HG02763 (cell line): ENCODE data around the gene TSEN15.

Experiments used
- ATAC-seq: cut with Tn5 transposase; IDR thresholded peaks from one replicate; pipeline ENCODE4 v1.9.1; 2021; ENCODE audit warnings: mild to moderate bottlenecking, moderate library complexity; ENCODE audit not compliant: unreplicated experiment

The TSEN15 gene

DNA sequence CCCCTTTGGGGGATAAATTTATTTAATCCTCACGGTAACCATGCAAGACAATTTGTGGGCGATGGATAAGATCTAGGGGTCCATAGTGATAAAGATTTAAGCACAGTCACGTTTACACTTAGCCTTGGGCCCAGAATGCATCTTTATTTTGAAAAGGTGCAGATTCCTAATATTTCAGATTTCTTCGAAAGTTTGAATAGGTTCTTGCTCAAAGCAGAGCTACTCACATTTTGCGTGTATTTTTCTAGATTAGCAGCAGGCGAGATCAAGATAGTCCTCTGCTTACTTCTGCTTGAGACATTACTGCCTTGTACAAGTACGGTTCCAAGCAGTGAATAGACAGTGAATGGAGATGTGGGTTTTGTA, 647 bp downstream of the TSEN15 start:
- ATAC-seq: no peak

DNA sequence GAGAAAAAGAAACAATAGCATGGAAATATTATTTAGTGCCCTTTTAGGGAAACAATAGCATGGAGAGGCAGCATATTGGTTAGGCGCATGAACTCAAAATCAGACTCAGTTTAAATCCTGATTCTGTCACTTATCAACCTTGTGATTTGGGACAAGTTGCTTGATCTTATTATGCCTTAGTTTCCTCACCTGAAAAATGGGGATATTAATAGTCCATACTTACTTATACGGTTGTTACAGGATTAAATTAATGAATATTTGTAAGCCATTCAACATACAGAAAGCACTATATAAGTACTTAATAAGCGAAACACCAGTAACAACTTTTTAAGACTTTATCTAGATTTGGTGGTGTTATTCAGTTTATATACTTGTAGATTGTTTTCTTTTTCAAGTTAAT, 1.2 kb downstream of the TSEN15 start:
- ATAC-seq: no peak

DNA sequence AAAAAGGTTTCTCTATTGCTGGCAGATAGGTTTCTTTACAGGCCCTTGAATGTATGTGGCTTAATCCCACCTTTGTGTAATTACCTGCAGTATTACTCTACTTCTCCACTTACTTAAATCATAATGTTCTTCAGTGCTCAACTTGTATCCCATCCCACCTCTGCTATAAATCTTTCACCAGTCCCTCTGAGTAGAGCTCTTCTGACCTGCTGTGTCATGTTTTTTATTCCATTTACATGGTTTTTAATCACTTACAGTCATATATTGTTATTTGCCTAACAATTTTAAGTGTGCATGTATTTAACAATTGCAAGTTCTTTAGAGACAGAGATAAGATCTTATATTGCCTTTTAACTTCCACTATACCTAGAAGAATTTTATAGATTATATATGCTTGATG, 2.4 kb downstream of the TSEN15 start:
- no peak for ATAC-seq

DNA sequence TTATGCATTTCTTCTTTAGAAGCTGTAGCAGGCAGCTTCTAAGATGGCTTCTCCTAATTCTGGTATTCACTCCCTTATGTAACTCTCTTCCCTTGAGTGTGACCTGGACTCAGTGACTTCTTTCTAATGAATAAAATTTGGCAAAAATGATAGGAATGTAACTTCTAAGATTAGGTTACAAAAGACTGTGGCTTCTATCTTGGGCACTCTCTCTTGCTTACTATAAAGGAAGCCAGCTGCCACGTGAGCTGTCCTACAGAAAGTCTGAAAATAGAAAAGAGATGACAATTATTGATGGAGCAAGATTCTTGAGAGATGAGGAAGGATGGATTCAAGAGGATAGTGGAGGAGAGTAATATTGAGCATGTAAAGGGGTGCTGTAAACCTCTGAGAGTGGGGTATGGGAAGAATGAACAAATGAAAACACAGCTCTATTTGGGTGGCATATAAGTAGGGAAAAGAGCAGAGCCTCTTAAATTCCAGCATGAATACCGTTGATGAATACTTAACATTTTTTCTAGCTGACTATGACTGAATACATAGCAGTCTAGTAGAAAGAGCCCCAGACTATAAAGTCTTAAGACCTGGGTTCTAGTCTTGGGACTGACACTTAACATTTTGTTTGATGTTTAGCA, 5.5 kb downstream of the TSEN15 start:
- no peak for ATAC-seq

DNA sequence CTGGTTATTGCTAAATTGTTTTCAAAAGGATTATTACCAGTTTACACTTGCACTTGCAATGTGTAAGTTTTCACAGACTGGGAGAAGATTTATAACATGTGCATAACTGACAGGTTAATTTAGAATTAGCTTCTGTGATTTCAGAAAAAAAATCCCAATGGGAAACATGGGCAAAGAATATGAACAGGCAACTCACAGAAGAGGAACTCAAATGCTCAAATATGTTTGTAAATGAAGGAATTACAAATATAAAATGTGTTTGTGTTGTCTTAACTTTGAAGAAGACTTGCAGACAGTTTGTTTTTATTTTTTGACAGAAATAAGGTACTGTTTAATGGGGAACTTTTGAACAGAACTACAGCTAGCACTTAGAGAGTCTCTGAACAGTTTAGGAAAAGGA, 8.4 kb downstream of the TSEN15 start:
- ATAC-seq: no peak

DNA sequence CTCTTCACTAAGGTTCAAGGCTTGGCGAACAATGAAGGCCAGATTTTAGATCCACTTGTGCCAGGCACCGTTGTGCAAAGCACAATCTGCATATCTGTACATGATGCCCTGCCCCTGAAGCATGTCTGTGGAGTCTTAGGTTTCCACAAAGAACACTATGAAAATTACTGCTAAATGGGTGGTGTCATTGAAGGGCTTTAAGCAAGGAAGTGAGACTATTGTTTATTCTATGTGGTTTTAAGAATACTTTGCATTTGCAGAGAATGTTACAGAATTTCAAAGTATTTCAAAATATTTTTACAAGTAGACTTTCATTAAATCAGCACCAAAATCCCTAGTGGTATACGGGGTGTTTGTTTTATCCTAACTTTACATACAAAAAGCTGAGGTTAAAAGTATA, 8.8 kb downstream of the TSEN15 start:
- no peak for ATAC-seq

DNA sequence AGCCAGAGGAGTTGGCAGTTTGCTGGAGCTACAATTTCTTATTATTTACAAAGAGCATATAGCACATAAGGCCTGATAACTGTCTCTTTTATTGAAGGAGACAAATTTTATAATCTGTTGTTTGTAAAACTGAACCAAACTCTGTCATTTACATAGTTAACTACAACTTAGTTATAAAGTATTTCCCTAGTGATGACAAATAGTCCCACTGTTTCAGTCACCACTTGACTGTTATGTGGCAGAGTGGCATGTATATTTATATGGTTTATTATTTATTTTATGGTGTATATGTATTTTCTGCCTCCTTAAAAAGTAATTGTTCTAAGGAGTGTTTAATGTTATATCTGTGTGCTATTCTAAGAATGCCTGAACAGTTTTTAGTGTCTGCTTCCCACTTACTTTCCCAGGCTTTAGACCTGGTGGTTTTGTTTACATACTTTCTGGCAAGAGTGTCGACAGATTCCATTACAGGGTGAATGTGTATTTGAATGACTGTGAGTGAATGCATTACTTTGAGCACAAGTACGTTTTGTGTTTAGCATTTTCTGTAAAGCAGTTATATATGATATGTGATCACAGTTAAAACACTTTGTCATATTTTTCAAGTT, 10.0 kb downstream of the TSEN15 start:
- ATAC-seq: no peak

DNA sequence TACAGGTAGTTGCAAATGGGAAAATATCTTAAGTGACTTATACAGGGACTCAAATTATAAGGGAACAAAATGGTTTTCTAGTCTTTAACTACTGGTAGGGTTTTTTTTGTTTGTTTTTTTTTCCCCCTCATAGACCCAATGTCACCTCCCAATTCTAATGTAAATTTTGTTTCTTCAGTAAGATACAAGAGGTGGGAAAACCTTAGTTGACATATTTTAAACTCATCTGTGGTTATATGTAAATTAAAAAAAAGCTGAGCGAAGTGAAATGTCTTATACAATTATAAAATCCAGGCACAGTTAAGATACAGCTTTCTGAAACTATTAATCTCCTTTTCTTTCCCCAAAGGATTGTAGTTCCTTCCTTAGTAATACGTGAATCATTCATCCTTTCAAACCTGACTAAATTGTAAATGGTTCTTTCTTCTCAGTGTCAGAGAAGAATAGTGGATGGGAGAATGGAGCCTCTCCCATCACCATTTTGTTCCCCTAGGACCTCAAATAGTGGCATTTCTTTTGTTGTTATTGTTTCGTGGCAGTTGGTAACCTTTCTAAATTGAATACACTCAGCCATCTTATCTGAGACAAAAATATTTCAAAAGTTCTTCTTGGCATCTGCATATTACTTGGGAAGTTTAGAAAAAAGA, 11.2 kb downstream of the TSEN15 start:
- ATAC-seq: no peak

DNA sequence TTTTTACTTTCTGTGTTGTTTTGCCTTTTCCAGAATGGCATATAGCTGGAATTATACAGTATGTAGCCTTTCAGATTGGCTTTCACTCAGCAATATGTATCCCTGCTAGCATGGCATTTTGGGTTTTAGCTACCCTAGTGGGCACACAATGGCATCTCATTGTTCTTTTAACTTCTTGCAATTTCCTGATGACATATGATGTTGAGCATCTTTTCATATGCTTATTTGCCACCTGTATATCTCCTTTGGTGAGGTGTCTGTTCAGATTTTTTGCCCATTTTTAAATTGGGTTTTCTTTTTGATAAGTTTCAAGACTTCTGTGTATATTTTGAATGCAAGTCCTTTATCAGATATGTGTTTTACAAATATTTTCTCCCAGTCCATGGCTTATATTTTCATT, 14.0 kb downstream of the TSEN15 start:
- ATAC-seq: no peak

DNA sequence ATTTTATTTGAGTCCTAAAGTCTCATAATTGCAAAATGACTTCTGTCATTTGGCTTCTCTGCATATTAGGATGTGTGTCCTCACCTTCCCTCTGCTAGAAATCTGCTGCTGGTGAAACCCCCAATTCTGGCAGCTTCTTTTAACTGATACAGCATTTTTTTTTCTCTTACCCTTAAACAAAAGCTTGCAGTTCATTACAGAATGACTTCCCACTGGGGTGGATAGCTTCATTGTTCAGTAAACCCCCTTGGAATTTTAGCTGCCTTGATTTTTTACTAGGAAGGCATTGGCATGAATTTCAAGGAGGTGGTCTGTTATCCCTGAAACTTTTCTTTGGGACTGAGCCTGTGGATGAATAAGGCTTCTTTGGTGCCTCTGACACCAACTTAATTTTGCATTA, 16.8 kb downstream of the TSEN15 start:
- ATAC-seq: no peak

DNA sequence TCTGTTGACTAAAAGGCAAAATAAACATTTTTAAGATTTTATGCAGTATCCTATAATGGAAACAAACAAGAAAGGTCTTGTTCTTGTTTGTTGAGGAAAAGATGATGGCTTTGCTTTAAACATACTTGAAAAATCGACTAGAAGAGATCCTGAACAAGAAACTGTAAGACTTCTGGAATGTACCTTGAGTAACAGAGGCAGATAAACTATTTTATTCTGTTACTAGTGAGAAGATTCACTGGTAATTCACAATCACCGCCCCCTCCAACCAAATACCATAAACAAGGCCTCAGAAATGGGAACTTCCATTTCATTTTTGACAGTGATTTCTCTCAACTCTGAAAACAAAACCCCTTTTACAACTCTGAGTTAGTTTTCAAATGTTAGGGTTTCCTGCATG, 18.1 kb downstream of the TSEN15 start:
- ATAC-seq: no peak

DNA sequence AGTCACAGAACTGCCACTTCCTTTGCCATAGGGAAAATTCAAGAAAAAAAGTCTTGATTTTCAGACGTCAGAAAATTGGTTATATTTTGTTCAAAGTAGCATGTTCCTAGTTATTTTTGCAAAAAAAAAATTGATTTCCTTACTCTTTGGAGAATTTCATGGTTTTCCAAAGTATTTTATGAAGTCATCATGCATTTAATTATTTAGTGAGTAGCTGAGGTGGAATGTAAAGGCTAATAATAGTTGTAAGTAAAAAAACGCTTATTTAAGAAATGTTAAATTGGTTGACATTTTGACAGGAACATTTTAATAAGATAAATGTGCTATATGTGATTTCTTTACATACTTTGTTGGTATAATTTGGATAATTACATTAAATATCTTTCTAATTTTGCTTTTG, 20.8 kb downstream of the TSEN15 start:
- no peak for ATAC-seq

DNA sequence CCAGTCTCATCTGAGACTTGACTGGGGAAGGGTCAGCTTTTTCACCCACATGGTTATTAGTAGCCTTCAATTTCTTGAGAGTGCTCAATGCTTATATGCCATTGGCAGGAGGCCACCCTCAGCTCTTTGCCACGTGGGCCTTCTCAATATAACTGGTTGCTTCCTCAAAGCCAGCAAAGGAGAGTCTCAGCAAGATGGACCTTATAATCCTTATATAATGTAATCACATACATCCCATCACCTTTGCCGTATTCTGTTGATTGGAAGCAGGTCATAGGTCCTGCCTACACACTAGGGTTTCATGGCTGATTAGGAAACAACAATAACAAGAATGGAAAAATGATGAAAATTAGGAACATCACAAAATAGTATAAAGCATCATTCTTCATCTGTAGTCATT, 22.9 kb downstream of the TSEN15 start:
- no peak for ATAC-seq

DNA sequence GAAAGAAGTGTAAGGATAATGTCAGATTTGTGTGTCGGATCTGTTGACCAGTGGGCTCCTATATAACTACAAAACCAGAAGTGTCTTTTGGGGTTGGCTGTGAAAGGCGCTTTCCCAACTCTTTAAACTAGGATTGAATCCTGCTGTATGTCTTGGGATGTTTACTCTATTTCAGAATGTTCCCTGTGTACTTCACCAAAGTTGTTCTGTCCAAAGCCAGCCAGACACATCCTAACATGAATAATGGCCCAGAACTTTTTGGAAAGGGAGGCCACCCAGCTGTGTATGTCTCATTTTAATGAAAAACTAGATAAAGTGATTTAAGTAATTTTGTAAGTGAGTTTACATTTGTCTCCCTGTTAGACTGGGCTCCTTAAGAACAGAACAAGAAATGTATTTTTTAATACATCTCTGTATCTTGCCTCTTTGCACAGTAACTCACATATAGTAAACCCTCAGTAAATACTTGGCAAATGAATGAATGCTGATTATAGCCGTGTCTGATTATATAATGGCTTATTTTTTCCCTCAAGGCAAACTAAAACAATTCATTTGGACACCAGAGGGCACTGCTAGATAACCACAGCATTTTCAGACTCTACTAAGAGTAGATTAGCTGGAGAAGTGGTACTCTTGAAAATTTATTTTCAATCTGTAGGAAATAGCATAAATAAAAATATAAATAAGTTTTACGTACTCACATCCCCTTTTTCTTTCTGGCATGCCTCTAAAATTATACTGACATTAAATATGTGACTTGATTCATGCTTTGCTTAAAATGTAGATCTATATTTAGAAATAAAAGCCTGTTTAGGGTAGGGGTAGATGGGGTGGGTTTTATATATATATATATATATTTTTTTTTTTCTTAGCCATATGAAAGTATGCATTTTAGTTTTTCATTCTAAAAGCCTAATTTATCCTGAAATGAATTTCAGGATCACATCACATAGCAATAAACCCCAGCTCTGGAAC, 23.8 kb downstream of the TSEN15 start:
- ATAC-seq: no peak

DNA sequence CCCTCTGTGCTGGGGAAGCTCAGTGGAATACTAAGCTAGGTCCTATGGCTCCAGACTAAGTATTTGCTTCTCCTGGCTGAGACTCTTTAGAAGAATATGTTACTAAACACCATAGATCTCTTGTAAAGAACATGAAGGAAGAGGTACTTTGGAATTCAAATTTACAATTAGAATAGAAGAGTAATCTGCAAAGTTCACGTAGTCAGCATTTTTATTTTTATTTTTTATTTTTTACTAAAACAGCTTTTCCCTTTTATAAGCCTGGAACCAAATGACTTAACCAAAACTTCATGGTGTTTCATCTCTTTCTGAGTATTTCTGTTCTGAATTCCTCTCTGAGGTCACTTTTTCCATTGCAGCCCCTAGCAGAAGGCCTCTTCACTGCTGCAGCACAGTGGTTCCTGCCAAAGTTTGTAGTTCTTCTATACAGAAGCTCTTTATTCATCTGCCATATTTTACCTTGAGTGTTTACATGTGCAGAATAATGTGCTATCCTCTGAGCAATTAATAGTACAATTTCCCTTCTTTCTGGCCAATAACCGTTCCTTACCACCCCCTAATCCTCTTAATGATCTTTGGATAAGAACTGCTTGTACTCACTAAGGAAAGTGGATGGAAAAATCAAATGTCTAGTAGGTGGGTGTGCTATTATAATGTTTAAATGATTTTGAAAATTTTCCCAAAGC, 27.2 kb downstream of the TSEN15 start:
- ATAC-seq: no peak

DNA sequence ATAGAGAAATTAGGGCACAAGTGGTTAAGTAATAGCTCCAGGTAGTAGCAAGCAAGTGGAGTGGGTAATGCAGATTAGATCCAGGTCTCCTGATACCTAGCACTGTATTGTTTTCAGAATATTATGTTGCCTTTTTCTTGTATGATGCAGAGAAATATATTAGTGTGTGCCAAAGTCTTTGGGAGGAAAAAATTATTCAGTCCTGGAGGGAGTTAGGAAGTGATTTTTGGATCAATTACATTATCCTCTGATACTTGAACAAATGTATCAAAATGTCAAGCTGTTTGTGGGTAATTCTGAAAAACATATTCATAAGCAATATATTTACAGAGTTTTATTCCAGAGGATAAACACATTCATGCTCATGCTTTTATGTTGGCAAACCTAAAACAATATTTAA, 28.8 kb downstream of the TSEN15 start:
- no peak for ATAC-seq

DNA sequence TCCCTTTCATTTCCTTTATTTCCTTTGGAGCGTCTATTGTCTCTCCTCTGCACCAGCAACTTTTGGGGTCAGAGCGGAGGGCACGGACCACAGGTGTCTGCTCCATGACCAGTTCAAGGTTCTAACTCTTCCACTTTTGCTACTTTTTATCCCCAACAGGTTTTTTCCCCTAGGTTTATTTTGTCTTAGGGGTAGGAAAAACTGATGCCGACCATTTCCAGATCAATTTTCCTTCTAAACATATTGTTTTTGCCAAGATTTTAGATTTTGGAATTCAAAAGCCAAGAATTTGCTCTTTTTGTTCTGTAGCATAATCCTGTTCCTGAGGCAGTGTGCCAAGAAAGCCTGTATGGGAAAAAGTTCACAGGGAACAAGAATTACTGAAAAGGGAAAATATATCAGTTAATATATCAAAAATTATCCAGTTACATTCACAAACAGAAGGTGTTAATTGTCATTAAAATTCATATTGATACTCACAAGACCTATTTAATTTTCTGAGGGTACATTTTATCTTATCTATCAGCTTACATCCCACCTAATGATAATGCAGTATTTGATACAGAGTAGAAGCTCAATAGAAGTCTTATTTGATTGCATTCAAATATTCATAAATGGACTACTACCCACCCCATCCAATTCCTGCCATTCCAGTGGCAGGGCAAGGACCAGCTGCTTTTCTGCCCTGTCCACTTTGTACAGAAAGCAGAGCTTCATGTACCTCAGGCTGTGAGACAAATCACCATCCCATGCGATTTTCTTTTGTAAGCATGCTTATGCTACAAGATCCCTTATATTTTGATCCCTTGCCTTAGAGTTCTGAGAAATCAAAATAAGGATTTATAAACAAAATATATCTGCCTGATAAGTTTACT, 31.2 kb downstream of the TSEN15 start:
- no peak for ATAC-seq

DNA sequence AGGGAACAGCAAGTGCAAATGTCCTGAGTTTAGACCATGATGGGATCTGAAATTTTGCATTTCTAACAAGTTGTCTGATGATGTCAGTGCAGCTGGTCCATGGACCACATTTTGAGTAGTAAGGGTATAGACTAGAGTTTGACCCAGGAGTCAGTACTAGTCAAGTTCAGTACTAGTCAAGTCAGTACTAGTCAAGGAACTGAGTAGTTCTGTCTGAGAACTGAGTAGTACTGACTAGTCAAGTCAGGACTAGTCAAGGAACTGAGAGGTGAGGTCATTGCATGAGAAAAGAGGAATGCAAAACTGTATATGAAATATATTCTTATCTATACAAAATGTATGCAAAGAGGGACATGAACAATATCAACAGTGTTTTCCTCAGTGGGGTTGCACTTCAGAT, 34.1 kb downstream of the TSEN15 start:
- ATAC-seq: no peak

DNA sequence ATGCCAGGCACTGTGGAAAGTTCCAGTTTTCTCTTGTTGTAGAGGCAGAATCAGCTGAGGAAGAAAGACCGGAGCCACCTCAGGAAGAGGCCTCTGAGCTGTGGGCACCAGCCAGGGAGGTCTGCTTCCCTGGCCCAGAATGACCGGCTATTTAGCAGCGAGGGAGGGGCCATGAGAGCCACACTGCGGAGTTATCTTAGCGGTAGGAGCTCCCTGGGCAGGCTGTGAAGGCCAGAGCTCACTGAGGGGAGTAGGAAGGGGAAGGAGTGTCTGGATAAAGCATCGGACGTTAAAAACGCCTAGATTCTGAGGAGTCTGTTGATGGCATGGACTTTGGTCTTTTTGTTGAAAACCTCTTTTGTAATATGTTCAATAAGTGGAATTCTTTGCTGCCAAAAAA, 36.5 kb downstream of the TSEN15 start:
- ATAC-seq: no peak

DNA sequence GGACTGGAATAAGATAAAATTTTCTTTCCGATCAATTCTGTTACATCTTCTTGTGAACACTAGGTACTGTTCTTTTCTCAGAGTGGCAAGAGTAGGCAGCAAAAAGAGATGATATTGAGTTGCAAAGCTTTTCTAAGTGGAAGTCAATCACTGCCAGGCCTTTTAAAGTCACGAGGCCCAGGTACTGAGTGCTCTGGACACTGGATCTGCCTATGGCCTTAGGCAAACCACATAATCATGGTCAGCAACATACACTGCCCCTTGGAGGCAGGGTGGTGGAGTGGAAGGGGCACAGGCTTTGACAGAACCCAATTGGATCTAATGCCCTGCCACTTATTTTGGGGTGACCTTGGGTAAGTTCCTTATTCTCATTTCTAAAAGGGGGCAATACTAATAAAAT, 41.5 kb downstream of the TSEN15 start:
- ATAC-seq: no peak
